Activated CD4-positive, CD25-positive, alpha-beta regulatory T cell treated with anti-CD3 and anti-CD28 coated beads, Interleukin-2, amount 50 U/mL, for 24 hours (primary cell): ENCODE results near the gene PTPRD.
"Not testable (repeated sequence)": the region's sequence is repeated elsewhere in the genome, so short reads cannot be mapped to it uniquely, and the experiment has no call there.

Source experiments
- ATAC-seq, 2 donors: fragments of 150-1000 bp; cut with Tn5 transposase; one replicate each; pipeline ENCODE4 v1.10.0; 2021; ENCODE audit warnings: mild to moderate bottlenecking in 1 of 2, moderate library complexity in 1 of 2

Gene PTPRD

DNA sequence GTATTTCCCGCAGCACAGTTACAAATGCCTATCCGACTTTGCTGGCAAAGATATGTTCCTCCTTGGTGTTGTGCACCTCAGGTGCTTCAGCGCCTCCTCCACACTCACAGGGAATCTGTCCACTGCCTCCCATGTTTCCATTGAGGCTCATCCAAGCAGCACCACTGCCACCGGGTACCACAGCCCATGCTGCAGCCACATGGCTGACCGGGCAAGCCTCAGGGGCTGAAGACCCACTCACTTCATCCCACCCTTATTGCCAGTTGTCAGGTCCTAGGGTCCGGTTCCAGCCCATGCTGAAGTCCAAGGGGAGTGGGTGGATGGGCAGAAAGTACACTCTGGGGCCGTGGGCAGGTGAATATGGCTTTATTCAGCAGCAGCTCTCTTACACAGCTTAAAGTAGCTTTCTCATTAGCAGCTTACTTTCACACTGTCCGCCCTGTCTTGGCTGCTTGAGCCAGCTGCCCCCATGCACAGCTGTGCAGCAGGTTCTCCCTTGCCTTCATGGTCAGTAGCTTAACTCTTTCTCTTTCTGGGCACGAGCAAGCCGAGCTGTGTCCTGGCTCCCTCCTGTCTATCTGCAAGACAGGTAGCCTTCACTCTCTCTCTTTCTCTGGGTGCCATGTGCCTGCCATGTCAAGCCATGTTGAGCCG lies 1052.3 kb downstream of the PTPRD start:
- peak in 1 of 2 donors; percentile 6 for ATAC-seq

DNA sequence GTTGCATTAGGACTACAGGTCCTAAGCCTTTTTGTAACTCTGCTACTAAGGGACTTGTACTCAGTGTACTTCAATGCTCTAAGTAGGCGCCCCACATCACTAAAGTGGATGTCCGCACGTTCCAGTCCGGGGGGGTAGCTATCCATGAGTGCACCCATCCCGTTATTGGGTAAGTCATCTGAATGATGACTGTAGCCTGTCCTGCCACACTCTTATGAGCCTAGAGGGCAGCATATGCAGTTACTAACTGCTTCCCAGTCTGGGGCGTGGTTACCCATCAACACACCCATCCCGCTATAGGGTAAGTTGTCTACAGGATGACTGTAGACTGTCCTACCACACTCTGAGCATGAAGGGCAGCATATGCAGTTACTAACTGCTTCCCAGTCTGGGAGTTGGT lies 1053.9 kb downstream of the PTPRD start:
- ATAC-seq = no peak

DNA sequence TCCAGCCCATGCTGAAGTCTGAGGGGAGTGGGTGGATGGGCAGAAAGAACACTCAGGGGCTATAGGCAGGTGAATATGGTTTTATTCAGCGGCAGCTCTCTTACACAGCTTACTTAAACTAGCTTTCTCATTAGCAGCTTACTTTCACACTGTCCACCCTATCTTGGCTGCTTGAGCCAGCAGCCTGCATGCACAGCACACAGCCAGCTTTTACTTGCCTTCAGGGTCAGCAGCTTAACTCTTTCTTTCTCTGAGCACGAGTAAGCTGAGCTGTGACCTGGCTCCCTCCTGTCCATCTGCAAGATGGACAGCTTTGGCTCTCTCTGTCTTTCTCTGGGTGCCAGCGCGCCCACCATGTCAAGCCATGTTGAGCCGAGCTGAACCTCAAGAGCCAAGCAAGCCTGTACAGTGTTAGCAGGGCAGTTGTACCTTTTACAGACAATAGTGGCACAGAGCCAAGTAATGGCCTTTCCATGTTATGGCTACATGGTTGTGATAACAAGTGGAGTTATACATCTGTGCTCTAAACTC lies 1054.9 kb downstream of the PTPRD start:
- no peak for ATAC-seq

DNA sequence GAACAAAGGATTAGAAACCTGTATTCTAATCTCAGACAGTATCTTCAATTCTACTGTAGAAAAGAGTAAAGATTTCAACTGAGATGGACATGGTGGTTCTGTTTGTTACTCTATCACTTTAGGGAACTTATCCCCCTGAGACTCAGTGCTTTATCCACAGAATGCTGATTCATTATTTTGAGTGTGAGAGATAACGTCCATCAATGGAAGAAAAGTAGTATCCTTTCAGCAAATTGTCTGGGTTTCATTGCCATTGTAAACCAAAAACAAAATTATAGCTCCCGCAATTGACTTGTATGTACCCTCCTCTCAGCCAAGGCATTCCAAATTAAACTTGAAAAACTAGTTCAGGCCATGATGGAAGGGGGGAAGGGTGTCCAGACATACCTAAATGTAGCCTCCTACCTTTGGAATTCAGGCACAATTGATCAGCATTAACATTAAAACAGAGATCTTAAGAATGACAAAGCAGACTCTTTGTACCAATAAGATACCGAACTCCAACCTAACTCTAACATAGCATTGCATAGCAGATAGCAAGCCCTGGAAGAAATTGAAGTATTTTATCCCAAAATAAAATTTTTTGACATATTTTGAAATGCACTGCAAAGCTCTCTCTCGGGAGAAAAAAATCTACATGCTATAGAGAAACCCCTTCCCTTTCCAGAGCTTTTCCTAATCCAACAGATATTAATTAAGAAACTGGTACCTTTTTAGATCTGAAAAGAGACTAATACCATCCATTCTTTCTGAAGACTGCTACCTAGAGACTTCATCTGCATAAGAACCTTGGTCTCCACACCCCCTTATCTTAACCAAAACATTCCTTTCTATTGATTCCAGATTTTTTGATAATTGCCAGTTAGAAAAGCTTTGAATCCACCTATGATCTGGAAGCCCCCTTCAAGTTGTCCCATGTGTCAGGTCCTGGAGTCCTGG lies 1055.7 kb downstream of the PTPRD start:
- ATAC-seq = no peak

GRCh38 chr9:9552665-9553064 lies 1060.1 kb downstream of the PTPRD start:
- no peak for ATAC-seq

DNA sequence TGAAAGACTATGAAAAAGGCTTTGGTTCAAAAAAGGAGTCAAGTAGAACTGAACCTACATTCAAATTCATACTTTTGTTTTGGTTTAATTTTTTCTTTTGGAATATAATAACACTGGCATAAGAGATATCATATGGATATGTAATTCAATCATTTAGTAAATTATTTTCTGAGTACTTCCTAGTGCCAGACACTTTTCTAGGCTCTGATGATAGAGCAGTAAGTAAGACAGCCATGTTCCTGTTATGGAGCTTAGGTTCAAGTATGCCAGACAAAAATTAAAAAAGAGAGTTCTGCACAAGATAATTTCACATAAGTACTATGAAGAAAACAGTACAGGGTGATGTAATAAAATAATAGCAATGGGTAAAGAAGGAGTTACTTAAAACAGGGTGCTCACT lies 1074.0 kb downstream of the PTPRD start:
- ATAC-seq = no peak

- no peak for ATAC-seq
Observed at GRCh38 chr9:9538356-9538755, 1074.4 kb downstream of the PTPRD start.

- no peak for ATAC-seq
Observed at GRCh38 chr9:9536523-9536922, 1076.3 kb downstream of the PTPRD start.

DNA sequence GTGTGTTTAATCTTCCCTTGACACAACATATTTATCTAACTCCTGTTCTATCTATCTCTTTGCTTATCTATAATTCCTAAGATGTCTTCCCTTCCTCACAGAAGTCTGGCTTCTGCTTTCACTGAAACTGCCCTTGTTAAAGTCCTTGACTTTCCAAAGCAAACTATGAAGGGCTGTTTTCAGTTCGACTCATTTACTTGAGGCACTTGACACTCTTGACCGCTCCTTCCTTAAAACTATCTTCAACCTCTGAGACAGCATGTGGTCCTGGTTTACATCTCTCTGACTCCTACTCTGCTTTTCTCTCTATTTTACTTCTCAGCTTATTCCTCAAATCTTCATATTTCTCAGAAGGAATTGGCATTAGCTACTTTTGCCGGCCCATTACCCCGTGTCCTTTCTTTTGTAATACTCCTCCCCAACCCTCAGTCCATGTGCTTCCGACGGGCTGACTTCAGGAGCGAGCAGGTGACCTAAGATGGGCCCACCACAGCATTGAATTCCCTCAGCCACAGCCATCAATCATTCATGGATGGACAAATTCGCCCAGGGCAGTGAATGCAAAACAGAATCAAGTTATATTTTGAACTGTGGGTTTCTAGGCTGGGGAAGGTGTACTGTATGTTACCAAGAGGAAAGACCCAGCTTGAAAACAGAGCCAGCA lies 1089.2 kb downstream of the PTPRD start:
- ATAC-seq = no peak

GRCh38 chr9:9522406-9522805 lies 1090.4 kb downstream of the PTPRD start:
- ATAC-seq = no peak

DNA sequence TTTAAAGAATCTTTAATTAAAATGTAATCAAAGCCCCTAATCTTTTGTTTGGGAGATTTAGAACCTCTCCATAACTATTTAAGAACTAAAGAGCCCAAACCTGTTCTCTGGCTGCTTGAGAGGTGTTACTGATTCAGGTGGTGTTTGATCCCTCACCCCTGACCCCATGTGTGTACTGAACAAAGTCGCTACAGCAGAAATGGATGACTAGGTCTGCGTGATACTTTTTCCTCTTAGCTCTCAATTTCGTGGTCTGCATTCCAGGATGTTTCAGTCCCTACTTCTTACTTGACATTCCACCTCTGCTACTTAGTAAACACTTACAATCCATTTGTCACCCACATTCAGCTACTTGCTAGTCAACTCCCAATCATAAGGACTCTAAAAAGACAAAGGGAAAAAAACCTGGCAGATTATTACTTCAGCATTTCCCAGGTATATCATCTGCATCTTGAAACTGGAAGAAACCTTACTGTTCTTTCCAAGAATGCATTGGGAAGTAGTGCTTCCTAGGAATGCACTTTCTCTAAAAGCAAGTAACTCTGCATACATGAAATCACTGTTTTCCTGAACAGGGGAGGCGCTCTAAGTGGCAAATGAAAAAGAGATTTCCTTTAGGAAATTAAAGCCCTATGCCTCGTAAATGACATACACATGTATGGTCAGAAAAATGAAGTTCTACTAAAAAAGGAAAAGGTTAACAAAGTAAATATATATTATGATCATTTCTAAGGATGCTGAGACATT lies 1091.6 kb downstream of the PTPRD start:
- no peak for ATAC-seq

- no peak for ATAC-seq
Observed at GRCh38 chr9:9504869-9505268, 1107.9 kb downstream of the PTPRD start.

- ATAC-seq = no peak
Observed at GRCh38 chr9:9499546-9499945, 1113.3 kb downstream of the PTPRD start.

GRCh38 chr9:9498846-9499245 lies 1114.0 kb downstream of the PTPRD start:
- ATAC-seq = no peak

DNA sequence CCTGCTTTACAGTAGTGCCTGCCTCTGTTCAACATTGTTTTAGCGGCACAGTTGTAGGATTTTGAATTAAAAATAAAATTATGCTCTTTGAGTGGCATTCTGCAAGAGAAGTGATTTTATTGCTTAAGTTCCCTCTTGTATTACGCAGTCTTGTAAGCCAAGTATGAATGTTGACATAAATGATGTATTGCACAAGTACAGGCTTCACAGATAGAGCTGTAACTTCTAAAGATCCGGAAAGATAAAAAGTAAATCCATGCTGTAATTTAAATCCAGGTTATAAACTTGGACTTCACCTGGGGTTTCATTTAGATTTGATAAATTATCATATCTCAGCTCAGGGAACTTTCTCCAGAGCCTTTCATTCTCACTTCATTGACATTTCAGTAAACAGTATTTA lies 1114.7 kb downstream of the PTPRD start:
- no peak for ATAC-seq

DNA sequence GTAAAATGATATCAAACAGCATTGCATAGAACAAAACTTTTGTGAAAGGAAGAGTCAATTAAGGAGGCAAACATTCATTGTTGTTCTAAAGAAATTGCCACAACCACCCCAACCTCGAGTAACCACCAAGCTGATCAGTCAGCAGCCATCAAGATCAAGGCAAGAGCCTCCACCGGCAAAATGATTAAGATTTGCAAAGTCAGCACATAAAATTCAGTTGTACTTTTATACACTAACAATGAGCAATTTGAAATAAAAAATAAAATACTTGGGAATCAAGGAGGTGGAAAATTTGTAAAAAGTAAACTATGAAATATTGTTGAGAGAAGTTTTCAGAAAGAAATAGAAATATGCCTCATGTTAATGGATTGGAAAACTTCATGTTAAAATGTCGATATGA lies 1118.5 kb downstream of the PTPRD start:
- no peak for ATAC-seq

DNA sequence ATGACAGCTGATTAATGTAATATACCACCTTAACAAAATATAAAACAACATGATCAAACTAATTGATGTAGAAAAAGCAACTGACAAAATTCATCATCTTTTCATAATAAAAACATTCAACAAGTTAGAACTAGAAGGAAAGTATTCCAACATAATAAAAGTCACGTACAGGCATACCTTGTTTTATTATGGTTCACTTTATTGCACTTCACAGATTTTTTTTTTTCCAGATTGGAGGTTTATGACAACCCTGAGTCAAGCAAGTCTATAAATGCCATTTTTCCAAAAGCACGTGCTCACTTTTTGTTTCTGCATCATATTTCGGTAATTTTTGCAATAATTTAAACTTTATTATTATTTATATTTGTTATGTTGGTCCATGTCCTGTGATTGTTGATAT lies 1120.3 kb downstream of the PTPRD start:
- ATAC-seq = no peak

GRCh38 chr9:9489183-9489582 lies 1123.6 kb downstream of the PTPRD start:
- no peak for ATAC-seq

DNA sequence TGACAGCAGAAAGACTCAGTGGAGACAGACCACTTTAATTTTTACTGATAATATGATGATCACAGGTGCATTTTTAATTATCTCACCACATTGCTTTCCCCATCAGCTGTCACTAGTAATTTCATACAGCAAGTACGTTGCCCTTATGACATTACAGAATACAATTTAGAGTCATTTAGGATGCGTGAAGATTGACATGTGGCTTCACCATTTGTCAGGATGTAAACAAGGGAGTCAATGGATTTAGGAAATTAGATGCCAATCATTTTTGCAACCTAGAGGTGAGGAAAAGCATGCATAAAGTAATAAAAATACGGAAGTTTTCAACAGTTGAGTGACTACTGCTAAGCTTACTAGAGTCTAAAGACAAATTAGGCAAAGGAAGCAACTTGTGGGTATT lies 1129.6 kb downstream of the PTPRD start:
- ATAC-seq = no peak

- ATAC-seq = no peak
Observed at GRCh38 chr9:9478741-9479140, 1134.1 kb downstream of the PTPRD start.

DNA sequence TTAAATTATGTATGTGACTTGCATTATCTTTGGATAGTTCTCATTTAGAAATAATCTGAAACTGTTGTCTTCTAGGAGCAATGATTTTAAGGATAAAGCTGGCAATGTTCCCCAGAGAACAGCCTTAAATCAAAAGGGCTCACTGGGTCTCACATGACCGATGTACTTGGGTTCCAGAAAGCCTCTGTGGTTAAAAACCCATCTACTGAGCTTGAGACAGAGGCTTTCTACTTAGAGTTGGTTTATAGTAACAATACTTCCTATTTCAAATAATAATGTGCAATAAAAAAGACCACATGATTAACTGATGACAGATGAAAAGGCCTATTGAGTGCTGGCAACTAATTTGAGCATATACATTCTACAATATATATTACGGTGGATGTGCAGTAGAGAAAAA lies 1143.5 kb downstream of the PTPRD start:
- ATAC-seq = no peak

GRCh38 chr9:9441874-9442273 lies 1170.9 kb downstream of the PTPRD start:
- not testable (repeated sequence) for ATAC-seq

- no peak for ATAC-seq
Observed at GRCh38 chr9:9437641-9438040, 1175.2 kb downstream of the PTPRD start.
